ENCODE results near the gene KDELR3. TPM values are rescaled to one million over a fixed set of nuclear protein-coding genes. Genes with fewer than 3 reads are reported as not detected.

The KDELR3 gene
- total and polyA plus RNA-seq, 12 donors: 3.7 to 18.0 (median 8.7) TPM

DNA sequence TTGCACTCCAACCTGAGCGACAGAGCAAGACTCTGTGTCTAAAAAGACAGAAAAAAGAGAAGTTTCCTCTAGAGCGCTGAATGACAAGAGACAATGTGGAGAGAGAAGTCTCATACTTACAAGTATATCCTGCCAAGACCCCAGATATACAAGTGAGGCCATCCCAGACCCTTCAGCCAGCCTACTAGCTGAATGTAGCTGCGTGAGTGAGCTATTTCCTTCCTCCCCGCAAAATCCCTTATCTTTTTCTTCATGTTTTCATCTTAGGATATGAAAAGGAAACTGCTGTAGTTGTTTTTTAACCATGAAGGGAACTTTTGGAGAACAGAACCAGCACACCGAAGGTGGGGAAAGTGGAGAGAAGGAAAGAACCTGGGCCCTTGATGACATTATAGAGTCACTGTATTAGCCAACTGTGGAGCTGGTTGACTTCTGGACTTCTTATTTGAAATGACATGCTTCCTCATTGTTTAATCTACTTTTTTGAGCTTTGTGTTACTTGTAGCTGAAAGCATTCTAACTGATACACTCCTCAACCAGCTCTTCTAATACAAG lies 42.6 kb downstream of the KDELR3 start:
- 81 to 92% (median 88%) methylated on average over 5 of the region's 5 CpGs for WGBS, 4 donors
- TF ChIP-seq POLR2A (IDR thresholded peaks at IDR 0.05): no peak
- TF ChIP-seq, protein P1, sequence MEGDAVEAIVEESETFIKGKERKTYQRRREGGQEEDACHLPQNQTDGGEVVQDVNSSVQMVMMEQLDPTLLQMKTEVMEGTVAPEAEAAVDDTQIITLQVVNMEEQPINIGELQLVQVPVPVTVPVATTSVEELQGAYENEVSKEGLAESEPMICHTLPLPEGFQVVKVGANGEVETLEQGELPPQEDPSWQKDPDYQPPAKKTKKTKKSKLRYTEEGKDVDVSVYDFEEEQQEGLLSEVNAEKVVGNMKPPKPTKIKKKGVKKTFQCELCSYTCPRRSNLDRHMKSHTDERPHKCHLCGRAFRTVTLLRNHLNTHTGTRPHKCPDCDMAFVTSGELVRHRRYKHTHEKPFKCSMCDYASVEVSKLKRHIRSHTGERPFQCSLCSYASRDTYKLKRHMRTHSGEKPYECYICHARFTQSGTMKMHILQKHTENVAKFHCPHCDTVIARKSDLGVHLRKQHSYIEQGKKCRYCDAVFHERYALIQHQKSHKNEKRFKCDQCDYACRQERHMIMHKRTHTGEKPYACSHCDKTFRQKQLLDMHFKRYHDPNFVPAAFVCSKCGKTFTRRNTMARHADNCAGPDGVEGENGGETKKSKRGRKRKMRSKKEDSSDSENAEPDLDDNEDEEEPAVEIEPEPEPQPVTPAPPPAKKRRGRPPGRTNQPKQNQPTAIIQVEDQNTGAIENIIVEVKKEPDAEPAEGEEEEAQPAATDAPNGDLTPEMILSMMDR (IDR thresholded peaks at IDR 0.05): no peak
- intact Hi-C loops (cut with DNase I): loop anchor here in 1 of 2 donors (10.0 kb wide), 1 partner anchor 144 kb away; the partner anchor contains the start of genes CBY1 and FAM227A
- Histone ChIP-seq H3K27me3 (no peaks in the 10 kb centered on the region), H3K4me1 (replicated peaks in 1 of 2) (peaks cover 0 to 4% of the 10 kb centered on the region in 2 donors), H3K9me3 (replicated peaks in 1 of 3) (no peaks in the 10 kb centered on the region), H3K27ac (no peak overlapping the region), H3K36me3 (replicated peaks in 1 of 2) (no peaks in the 10 kb centered on the region), H3K4me3 (no peak overlapping the region)
- no peak for DNase-seq

DNA sequence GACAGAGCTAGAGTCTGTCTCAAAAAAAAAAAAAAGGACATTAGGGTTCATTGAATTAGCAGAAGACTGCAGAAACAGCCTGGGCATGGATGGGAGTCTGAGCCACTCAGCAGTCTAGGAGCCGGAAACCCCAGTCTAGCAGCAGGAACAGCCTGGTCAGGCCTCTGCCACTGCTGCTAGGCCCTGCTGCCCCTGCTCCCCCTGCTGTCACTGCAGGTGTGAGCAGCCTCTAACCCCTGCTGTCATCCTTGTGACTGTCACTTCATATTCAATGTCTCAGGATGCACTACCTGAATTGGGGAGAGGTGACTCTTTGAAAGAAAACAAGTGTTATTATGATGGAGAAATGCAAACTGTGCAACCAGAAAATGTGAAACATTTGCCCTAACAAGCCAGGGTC lies 45.2 kb downstream of the KDELR3 start:
- no peaks in the 10 kb centered on the region for H3K27me3 ChIP-seq
- WGBS, 4 donors: 76 to 100% (median 85%) methylated on average over 1 of the region's 1 CpG
- intact Hi-C loops (cut with DNase I): loop anchor here in 1 of 2 donors (10.0 kb wide), 1 partner anchor 142 kb away; the partner anchor contains the start of genes CBY1 and FAM227A

DNA sequence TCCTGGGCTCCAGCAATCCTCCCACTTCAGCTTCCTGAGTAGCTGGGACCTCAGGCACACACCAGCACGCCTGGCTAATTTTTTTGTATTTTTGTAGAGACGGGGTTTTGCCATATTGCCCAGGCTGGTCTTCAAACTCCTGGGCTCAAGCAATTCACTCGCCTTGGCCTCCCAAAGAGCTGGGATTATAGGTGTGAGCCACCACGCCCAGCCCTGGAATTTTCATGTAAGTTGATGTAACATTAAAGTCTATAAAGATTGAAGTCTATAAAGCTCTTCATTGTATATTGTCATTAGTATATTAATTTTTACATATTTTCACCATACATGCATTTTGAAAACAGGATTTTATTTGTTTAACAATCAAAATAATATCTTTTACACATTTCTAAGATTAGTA lies 50.7 kb downstream of the KDELR3 start:
- TF ChIP-seq POLR2A (IDR thresholded peaks at IDR 0.05): no peak
- TF ChIP-seq, protein P1 (IDR thresholded peaks at IDR 0.05): no peak
- Histone ChIP-seq H3K36me3 (replicated peaks in 1 of 2) (no peaks in the 10 kb centered on the region), H3K9me3 (replicated peaks in 1 of 3) (no peaks in the 10 kb centered on the region), H3K27me3 (no peaks in the 10 kb centered on the region), H3K4me1 (replicated peaks in 1 of 2) (no peaks in the 10 kb centered on the region), H3K4me3 (no peak overlapping the region), H3K27ac (no peak overlapping the region)
- WGBS, 4 donors: 90 to 94% (median 93%) methylated on average over 4 of the region's 4 CpGs
- no peak for DNase-seq
- intact Hi-C loops (cut with DNase I): loop anchor here in 1 of 2 donors (10.0 kb wide), 1 partner anchor 136 kb away; the partner anchor contains the start of genes CBY1 and FAM227A

More for the DNA sequence above, 45.2 kb downstream of the KDELR3 start:
- H3K9me3 ChIP-seq (replicated peaks in 1 of 3): no peaks in the 10 kb centered on the region
- H3K27ac ChIP-seq: no peak overlapping the region
- H3K4me3 ChIP-seq: no peak overlapping the region
- no peak for TF ChIP-seq POLR2A (IDR thresholded peaks at IDR 0.05)
- TF ChIP-seq, protein P1 (IDR thresholded peaks at IDR 0.05): peak in 1 of 6 experiments; percentile 8
- no peak for DNase-seq
- H3K4me1 ChIP-seq (replicated peaks in 1 of 2): no peaks in the 10 kb centered on the region
- no peaks in the 10 kb centered on the region for H3K36me3 ChIP-seq (replicated peaks in 1 of 2)

DNA sequence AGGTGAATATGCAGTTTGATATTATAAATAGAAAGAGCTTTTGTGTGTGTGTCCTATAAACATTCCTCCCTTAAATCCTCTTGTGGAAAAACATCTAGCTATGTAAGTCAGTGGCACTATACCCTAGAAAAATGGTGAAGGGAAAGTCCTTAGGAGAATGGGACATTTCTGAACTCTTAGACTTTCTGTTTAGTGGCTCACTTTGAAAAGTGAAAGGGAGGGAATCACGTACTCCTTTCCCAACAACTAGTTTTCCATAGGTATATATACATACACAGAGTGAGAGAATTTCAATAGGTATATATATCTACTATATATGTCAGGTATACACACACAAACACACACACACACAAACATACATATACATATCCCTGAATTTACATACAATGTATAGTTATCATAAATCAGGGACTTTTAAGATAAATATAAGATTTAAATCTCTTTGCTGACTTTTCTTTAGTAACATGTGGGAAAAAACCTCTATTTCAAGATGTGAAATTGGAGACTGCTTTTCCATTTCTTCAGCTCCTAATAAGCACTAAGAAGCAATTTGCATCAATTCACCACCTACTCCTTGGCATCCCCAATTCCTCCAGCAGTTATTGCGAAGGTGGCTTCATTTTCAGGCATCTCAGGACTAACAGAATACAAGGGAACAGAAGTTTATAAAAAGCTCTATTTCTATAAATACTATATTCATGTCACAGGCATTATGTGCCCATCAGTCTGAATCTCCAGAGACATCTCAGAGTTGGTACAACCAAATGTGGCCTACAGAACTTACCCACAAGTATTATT lies 51.8 kb downstream of the KDELR3 start:
- no peak overlapping the region for H3K27ac ChIP-seq
- DNase-seq: no peak
- 94 to 96% (median 95%) methylated on average over 2 of the region's 2 CpGs for WGBS, 4 donors
- intact Hi-C loops (cut with DNase I): loop anchor here in 1 of 2 donors (10.0 kb wide), 1 partner anchor 135 kb away; the partner anchor contains the start of genes CBY1 and FAM227A
- no peaks in the 10 kb centered on the region for H3K36me3 ChIP-seq (replicated peaks in 1 of 2)
- H3K4me3 ChIP-seq: no peak overlapping the region
- no peaks in the 10 kb centered on the region for H3K4me1 ChIP-seq (replicated peaks in 1 of 2)
- H3K9me3 ChIP-seq (replicated peaks in 1 of 3): no peaks in the 10 kb centered on the region
- TF ChIP-seq, protein P1 (IDR thresholded peaks at IDR 0.05): no peak
- no peak for TF ChIP-seq POLR2A (IDR thresholded peaks at IDR 0.05)
- H3K27me3 ChIP-seq: no peaks in the 10 kb centered on the region
